ENCODE data around the gene ALDH1A1. TPM values are rescaled to one million over a fixed set of nuclear protein-coding genes. Genes with fewer than 3 reads are reported as not detected.

Gene ALDH1A1
- total RNA-seq (2014; rRNA removed; shearing (Covaris generic)): not detected in 2 replicates

DNA sequence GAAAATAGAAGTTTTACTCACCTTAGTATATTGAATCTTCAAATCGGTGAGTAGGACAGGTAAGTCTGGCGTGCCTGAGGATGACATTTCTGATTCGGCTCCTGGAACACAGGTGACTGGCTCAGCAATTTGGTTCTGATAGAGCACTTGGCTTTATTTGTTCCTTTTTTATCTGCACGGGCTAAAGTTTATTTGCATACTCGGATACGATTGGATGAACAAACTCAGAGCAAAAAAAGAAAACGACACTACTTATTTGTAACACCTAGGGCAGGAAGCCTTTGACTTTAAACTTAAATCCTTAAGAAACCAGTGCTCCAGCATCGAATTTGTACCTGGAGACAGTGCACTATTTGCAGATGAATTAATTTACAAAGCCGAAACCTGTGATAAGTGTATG lies at the start of gene ALDH1A1:
Gene ALDH1A1 (minus strand): TSS at position 140 of the 400 bp plus-strand sequence. CDS start 53 bp downstream, at position 87.
- DNase-seq (ENCODE audit: low read depth): no peak

DNA sequence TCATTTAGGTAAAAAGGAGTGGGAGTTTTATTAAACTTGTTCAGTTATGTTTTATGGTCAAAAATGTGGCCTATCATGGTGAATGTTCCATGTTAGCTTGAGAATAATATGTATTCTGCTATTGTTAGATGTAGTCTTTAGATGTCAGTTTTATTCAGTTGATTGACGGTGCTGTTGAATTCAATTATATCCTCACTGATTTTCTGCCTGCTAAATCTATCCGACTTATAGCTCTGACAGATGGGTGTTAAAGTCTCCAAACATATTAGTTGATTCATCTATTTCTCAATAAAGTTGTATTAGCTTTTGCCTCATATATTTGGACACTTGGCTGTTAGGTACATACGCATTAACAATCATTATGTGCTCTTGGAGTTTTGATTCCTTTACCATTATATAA lies 49.0 kb upstream of the ALDH1A1 start:
- no peak for DNase-seq (ENCODE audit: low read depth)

DNA sequence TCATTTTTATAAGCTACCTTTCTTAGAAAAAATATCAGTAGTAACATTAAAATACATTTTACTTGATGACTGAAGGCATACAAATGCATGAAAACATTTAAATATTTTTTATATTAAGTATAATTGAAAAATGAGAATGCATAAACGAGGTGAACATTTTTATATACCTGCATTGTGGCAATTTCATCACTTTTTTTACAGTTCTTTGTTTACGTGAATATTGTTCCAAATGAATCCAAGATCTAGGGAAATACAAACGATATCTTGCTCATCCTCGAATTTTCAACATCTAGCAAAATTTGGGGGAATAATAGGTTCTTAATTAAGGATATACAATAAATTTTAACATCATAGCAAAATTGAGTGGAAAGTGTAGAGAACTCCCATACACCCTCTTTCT lies 45.5 kb upstream of the ALDH1A1 start:
- no peak for DNase-seq (ENCODE audit: low read depth)

DNA sequence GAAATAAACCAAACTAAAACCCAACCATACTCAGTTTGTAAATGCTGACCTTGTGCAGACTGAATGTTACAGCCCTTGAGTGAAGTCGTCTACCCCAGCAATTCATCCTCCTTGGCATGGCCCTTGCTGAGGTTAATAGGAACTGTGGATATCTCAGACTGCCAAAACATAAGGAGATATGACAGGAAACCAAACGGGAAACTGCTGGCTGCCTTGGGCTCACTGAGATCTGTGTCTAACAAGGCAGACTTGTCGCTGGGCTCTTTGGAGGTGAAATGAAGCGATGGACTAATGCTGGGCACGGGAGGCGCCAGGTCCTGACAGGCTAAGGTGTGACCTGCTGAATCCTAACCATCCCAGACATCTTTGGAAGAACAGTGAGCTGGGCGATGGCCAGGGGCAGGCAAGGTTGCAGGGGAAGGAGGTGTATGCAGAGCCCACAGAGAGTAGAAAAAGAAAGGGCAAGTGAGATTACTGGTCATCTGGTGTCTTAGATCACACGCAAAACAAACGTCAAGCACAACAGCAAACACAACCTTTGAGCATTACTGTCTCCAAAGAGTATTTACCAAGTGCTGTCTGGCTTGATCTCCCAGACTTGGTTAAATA lies 44.6 kb upstream of the ALDH1A1 start:
- DNase-seq (ENCODE audit: low read depth): no peak

DNA sequence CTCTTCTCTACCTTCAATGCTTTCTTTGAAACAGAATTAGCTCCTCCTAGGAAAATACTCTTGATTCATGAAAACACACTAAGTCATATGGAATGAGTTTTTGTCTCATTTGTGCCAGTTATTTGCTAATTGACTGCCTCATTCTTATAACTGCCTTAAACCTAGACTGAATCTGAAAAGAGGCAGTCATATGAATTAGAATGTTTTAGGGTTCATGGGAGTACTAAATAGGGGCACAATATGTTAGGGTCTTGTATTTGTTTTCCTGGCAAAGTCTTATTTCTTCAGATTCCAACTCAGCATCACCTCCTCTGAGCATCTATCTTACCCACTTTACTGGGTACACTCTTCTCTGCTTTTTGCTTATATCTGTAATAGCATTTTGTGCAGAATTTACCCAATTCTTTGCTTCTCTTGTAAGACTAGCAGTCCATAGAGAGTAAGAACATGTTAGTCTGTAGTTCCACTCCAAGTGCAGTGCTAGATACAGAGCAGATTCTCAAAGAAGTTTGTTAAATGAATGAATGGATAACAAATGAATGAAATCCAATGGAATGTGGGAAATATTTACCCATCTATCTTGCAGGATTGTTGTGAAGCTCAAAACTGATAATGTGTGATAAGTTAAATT lies 43.9 kb upstream of the ALDH1A1 start:
- no peak for DNase-seq (ENCODE audit: low read depth)

DNA sequence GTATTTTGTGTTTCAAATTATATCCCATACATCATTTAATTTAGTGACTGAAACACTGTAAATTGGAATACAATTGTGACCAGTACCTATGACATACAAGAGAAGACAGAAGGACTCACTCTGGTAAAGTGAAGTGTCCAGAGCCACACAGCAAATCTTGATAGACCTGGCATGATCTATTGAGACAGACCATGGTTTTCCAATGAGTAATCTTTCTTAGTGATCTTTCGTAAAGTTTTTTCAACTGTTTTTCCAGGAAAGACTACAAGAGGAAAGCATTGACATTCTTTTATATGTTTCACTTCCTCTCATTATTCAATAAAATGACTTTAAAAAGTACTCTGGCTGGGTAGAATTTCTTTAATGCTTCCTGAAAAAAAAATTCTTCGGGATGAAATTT lies 43.3 kb upstream of the ALDH1A1 start:
- no peak for DNase-seq (ENCODE audit: low read depth)

DNA sequence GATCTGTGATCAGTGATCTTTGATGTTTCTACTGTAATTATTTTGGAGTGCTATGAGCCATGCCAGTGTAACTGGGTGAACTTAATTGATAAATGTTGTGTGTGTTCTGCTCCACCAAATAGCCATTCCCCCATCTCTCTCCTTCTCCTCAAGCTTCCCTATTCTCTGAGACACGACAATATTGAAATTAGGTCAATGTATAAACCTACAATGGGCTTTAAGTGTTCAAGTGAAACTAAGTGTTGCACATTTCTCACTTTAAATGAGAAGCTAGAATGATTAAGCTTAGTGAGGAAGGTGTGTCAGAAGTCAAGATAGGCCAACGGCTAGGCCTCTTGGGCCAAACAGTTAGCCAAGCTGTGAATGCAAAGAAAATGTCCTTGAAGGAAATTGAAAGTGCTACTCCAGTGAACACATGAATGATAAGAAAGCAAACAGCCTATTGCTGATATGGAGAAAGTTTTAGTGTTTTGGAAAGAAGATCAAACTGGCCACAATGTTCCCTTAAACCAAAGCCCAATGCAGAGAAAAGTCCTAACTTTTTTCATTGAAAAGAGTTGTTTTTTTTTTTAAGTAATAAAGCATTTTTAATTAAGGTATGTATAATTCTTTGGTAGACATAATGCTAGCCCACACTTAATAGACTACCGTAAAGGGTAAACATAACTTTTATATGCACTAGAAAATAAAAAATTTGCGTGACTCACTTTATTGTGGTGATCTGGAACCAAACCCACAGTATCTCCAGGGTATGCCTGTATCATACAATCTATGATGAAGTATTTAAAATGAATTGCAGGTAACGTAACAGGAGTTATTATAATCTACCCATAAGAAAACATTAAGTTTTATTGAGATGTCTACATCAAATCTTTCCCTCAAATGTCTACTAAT lies 42.5 kb upstream of the ALDH1A1 start:
- no peak for DNase-seq (ENCODE audit: low read depth)

DNA sequence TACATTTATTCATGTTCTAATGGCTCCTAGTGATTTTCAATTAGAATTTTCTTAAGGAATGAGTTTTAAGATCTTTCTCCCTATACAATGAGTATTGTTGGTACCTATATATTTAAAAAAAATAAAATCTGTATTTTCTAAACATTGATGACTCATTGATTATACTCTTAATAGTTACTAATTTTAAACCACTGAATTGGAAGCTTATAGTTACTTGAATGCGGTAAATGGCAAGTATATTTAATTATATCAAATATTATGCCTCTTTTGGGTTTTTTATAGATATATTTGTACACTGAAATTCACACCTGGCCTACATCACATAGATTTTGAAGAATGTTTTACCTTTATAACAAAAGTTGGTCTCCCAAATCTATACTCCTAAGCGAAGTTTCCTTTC lies 38.9 kb upstream of the ALDH1A1 start:
- no peak for DNase-seq (ENCODE audit: low read depth)

DNA sequence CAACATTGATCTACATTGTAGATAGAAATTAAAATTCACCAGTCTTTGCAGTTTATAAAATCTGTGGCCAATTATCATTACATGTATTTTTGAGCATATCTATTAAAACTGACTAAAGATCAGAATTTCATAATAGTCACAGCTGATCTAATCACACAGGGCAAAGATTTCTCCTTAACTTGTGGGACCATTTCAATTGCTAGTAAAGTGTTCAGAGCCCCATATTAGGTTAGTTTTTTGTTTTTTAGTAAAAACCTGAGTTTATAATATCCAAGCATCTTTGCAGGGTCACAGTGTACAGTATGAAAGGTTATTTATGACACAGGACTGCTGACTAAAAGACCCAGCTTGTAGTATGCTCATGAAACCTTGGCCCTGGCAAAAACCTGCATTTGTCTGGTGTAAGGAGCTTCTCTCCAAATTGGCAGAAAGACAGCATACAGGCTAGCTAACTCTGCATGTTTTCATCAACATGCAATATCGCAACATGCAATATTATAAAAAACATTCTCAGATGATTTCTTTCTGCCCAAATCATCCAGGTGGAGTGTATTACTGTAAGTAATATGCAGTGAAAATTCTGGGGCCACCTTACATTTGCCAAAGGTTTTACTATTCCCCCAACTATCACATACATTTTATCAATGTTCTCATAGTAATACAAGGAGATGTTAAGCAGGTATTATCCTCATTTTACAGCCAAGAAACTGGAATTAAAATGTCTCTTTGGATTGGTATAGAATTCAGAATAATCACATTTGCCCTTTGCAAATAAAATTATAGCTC lies 37.7 kb upstream of the ALDH1A1 start:
- DNase-seq (ENCODE audit: low read depth): no peak

DNA sequence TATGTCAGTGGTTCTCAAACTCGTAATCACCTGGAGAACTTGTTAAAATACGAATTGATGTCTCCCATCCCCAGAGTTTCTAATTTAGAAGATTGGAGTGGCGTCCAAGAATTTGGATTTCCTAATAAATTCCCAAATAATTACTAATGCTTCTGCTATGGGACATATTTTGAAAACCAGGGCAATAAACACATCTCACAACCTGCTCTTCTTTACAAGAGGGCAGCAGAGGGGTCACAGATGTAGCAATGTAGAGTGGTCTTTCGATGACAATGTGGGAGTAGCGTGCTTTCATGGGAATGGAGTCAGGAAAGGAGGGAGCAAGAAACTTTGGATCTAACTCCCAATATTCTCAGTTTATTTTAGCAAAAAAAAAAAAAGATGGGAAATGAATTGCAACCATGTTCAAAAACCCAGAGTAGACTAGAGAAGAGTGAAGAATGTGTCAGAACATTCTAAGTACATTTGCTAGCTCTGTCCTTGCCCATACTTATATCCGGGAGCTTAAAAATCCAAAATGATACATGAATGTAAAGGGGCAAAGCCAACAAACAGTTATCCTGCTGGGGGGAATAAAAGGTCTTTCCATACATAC lies 33.8 kb upstream of the ALDH1A1 start:
- DNase-seq (ENCODE audit: low read depth): no peak

DNA sequence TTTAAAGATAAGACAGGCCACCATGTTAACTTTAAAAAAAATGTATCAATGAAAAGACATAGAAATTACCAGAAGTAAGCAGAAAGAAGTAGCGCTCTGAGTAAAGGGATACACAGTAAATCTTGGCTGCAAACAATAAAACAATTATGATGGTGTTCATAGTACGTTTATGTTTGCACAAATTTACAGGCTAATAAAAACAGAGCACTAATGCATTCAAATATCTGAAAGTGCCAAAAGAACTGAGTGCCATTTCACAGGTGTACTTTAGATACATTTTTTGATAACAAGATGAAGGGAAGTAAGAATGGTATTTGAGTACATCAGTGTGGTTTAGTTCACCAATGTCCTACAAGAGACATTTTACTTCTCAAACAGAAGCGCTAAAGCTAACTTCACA lies 32.9 kb upstream of the ALDH1A1 start:
- DNase-seq (ENCODE audit: low read depth): no peak

DNA sequence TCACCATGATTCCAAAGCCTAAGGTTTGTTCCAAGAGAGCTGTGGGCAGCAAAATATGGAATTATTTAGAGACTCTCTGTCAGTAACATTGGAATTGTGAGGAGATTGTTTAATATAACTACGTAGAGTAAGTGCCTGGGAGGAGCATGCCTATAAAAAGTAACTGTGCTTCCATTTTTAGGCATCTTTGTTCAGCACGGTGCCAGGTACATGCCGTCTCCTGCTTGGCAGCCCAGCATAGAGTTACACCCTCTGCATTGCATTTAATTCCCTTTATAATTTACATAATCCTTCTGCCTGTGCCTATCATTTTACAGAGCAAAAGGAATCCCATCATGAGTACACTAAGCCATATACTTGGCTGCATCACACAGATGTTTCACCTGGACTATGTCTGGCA lies 32.1 kb upstream of the ALDH1A1 start:
- DNase-seq (ENCODE audit: low read depth): no peak

DNA sequence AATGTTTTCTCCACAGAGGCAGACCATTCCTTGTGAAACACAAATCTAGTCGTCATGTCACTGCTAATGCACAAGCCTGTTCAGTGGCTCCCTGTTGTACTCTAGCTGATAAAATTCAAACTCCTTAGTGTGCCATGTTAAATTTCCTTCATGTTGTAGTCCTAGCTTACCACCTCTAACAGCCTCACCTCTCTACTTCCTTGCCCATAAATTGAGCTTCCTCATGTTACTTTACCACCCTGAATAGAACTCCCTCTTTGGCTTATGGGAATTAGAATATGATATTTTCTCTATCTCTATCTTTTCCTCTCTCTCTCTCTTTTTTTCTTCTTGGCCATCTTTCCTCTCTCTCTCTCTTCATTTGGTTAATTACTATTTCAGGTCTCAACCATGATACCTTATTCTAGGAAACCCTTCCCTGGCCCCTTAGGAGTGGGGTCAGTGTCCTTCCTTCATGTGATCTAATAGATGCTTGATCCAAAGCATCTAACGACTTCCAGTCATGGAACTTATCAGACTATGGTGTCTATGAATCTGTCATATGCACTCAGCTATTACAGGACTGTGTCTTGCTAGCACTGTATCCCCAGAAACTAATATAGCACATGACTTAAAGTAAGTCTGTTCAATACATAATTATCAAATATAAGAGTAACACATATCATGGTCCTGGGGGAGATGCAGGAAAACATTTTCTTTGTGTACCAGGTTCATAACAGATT lies 31.5 kb upstream of the ALDH1A1 start:
- DNase-seq (ENCODE audit: low read depth): no peak

DNA sequence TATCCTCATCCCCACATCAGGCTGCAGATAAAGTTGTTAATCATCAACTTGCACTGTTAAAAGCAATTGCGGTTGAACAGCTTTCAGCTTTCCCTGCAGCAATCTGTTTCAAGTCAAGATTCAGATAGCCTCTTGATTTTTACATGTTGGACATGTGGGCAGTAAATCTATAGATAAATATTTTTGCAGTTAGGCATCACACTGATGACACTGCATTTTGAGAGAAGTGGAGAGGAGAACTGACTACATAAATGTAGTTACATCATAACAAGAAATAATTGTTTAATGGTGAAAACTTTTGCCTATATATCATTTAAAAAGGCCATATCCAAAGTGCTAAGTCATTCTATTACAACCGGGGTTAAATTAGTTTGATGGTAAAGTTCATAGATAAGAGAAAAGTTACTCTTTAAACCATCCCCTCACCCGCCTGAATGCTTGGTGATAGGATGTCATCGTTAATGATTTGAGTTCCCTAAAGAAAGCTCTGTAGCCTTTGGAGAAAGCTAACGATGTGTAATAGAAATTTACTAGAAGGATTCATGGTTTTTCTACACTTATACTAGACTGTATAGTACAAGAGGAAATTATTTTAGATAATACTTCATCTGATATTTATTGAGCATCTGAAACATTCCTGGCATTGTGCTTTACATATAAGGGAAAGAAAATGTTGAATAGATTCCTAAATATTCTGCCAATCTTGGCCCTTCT lies 30.8 kb upstream of the ALDH1A1 start:
- DNase-seq (ENCODE audit: low read depth): no peak

DNA sequence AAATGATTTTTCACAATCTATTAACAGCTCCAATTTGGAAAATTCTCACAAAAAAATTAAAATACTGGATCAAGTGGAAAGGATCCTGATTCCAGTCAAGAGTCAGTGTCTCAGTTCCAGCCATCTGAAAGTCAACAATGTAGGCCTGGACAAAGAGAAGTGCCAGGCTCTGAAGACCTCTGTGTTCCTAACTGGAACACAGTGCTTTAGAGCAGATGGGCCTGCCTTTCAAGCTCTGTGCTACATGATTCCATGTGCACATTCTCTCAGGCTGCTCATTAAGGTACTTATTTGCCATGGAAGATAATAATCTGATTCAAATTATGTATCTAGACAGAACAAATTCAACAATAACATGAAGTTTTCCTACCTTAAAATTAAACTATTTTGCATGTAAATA lies 30.2 kb upstream of the ALDH1A1 start:
- DNase-seq (ENCODE audit: low read depth): no peak

DNA sequence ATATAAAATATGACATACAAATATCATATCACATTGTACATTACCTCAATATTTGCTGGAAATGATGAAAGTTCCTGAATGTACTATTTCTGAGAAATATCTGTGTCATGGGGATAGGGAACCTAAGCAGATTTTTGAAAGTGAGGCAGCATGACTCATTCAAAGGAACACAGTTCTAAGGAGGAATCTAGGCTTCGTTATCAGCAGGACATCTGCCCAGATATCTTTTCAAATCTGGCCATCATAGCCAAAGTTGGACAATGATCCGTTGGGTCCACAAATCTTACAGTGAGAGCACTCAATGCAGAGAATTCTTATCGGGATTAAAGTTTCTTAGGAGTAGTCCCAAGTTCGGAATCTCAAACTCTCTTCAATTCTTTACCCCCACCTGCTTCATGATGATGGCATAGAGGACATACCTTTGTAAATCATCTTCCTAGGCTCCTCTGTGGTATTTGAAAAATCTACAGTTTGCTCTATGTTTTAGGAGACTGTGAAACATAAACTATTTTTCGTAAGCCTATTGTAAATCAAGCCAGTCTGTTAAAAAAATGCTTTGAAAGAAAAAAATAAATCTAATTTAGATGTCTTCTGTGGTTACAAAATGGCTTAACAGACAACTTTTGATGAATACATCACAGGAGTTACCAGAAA lies 29.4 kb upstream of the ALDH1A1 start:
- no peak for DNase-seq (ENCODE audit: low read depth)

DNA sequence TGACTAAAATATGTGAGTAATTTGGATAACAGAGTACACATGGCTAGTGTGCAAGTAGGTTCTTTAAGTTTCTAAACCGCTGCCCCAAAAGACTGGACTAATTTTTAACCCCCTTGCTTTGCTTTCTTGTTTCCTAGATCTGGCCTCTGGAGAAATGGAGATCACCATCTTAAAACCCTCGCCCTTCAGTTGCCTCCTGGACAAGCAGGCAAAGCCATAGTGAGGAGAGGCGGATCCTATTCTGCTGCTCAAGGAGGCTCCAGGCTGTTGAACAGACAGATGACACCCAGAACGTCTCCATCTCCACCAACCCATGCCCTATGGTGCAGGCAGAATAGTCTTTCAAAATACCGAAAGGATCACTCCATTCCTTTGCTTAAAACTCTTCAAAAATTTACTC lies 28.6 kb upstream of the ALDH1A1 start:
- DNase-seq (ENCODE audit: low read depth): no peak

DNA sequence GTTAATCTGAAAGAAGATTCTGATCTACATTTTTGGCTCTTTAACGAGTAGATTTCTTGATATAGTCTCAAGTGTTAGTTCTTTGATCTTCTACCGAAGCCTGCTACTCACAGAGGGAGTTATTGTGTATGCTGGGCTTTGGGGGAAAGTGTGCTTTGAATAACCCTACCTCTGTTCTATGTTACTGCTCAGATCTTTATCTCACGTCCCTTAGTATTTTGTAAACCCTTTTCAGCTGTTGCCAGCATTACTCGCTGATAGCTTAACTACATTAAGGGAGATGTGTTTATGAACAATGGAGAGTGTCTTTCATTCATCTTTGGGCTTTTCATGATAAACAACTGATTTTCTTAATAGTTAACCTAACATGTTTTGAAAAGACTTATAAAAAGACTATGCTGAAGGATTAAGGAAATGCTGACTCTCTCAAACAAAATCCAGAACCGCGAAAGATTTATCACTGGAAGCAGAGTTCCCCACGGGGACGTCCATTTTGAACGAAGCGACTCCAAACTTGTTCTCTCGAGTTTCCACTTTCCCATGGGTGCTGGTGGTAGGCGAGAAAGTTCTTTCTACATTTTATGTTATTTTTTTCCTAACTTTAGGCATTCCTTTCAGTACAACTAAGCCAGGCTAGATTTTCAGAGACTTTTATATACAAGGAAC lies 27.9 kb upstream of the ALDH1A1 start:
- DNase-seq (ENCODE audit: low read depth): no peak

DNA sequence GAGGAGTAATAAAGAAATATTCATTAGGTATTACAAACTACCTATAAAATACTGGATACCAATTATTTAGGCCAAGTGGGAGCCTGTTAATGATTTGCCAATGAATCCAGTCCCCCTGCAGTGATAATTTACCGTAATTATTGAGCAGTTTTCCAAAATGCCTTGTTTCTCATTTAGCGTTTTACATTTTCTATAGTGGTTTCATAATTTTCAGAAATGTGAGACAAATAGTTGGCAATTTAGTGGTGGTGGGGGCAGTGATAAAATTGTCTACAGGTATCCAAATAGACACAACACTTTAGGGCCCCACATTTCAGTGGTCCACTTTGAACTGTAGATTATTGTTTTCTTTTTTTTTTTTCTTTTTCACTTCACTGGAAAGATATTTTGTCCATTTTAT lies 27.3 kb upstream of the ALDH1A1 start:
- DNase-seq (ENCODE audit: low read depth): no peak

Data from Daoy (cell line).